Measurements from ENCODE around the gene RRAS2. TPM values are rescaled to one million over a fixed set of nuclear protein-coding genes. Genes with fewer than 3 reads are reported as not detected.
A peak's percentile ranks its signal among the peaks of the same experiment; 100 is the strongest.

RRAS2 gene
- total RNA-seq, 1 donor from 2014 or later = 150 TPM

DNA sequence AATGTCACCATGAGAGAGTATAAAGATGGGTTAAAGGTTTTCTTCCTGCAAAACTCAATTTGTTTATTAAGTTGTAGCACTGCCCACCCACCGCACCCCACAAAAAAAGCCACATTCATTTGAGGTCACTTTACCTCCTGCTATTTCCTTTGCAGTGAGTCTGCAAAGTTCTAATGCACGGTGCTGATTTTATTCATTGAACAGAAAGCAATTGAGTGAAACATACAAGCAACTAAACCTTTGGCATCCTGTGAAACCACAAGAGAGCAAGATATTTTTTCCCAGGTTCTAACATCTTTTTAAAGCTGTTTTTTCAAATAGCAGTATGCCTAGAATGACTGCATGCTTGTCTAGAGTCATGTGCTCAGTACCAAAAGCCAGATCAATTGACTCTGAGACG, 39.0 kb downstream of the RRAS2 start:
- H3K9ac ChIP-seq (ENCODE audit: low read length) = no peak overlapping the region
- peak; percentile 74 for DNase-seq (ENCODE audit: low read depth)
- Mint-ChIP-seq H3K9me3 (ENCODE audit: unreplicated experiment) (no peaks in the 10 kb centered on the region), H3K27me3 (ENCODE audit: low read depth, unreplicated experiment) (no peaks in the 10 kb centered on the region), H3K4me1 (ENCODE audit: low read depth, unreplicated experiment) (peaks cover 40% of the 10 kb centered on the region), H3K36me3 (ENCODE audit: low read depth, unreplicated experiment) (no peaks in the 10 kb centered on the region), H3K4me3 (ENCODE audit: unreplicated experiment) (no peak overlapping the region), H3K27ac (ENCODE audit: unreplicated experiment) (peak overlapping the region; percentile 42)
- peak; percentile 9 for FAIRE-seq
- H2AFZ ChIP-seq (ENCODE audit: low read depth, low read length) = no peak overlapping the region
- H3K36me3 ChIP-seq (ENCODE audit: insufficient read depth, low read length) = no peaks in the 10 kb centered on the region
- no peak overlapping the region for H3K4me3 ChIP-seq (ENCODE audit: insufficient read depth, low read depth, low read length)
- TF ChIP-seq, protein P1, sequence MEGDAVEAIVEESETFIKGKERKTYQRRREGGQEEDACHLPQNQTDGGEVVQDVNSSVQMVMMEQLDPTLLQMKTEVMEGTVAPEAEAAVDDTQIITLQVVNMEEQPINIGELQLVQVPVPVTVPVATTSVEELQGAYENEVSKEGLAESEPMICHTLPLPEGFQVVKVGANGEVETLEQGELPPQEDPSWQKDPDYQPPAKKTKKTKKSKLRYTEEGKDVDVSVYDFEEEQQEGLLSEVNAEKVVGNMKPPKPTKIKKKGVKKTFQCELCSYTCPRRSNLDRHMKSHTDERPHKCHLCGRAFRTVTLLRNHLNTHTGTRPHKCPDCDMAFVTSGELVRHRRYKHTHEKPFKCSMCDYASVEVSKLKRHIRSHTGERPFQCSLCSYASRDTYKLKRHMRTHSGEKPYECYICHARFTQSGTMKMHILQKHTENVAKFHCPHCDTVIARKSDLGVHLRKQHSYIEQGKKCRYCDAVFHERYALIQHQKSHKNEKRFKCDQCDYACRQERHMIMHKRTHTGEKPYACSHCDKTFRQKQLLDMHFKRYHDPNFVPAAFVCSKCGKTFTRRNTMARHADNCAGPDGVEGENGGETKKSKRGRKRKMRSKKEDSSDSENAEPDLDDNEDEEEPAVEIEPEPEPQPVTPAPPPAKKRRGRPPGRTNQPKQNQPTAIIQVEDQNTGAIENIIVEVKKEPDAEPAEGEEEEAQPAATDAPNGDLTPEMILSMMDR (IDR thresholded peaks at IDR 0.05; ENCODE audit: insufficient read depth, low read depth, low read length) = no peak
- no peak for TF ChIP-seq EZH2 (IDR thresholded peaks at IDR 0.05; ENCODE audit: insufficient read depth, low read length)
- H3K4me1 ChIP-seq (ENCODE audit: insufficient read depth, low read length) = peaks cover 15% of the 10 kb centered on the region
- H3K79me2 ChIP-seq (ENCODE audit: insufficient read depth, low read length) = peaks cover 97% of the 10 kb centered on the region
- H3K9me3 ChIP-seq (ENCODE audit: insufficient read depth, low read depth, low read length) = no peaks in the 10 kb centered on the region
- H4K20me1 ChIP-seq (ENCODE audit: insufficient read depth, low read length) = peaks cover 79% of the 10 kb centered on the region
- no peak overlapping the region for H3K27ac ChIP-seq (ENCODE audit: low read depth, low read length)
- H3K4me2 ChIP-seq (ENCODE audit: low read length) = peak overlapping the region; percentile 52
- no peaks in the 10 kb centered on the region for H3K27me3 ChIP-seq (ENCODE audit: insufficient read depth, low read length)

DNA sequence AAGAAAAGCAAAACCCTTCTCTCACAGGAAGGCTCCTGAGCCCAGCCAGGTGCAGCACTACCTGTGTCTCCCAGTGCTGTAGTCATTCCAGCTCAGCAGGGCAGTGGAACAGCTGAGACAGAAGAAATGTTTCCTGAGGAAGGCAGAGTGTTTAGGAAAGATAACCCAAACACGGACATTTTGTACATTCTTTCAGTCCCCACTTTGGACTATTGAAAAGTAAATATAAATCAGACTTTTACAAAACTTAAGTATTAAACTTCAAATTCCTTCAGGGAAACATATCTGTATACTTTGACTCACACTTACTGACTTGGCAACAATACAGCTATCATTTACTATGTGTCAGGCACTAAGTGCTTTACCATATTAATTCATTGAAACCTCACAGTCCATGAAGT, 40.4 kb downstream of the RRAS2 start:
- H3K4me1 ChIP-seq (ENCODE audit: insufficient read depth, low read length) = peaks cover 16% of the 10 kb centered on the region
- DNase-seq (ENCODE audit: low read depth) = peak; percentile 48
- H3K36me3 Mint-ChIP-seq (ENCODE audit: low read depth, unreplicated experiment) = no peaks in the 10 kb centered on the region
- no peak overlapping the region for H3K4me3 Mint-ChIP-seq (ENCODE audit: unreplicated experiment)
- peak overlapping the region; percentile 83 for H3K27ac Mint-ChIP-seq (ENCODE audit: unreplicated experiment)
- TF ChIP-seq, protein P1 (IDR thresholded peaks at IDR 0.05; ENCODE audit: insufficient read depth, low read depth, low read length) = no peak
- TF ChIP-seq EZH2 (IDR thresholded peaks at IDR 0.05; ENCODE audit: insufficient read depth, low read length) = no peak
- H3K4me2 ChIP-seq (ENCODE audit: low read length) = no peak overlapping the region
- FAIRE-seq = no peak
- peaks cover 30% of the 10 kb centered on the region for H3K4me1 Mint-ChIP-seq (ENCODE audit: low read depth, unreplicated experiment)
- H3K36me3 ChIP-seq (ENCODE audit: insufficient read depth, low read length) = no peaks in the 10 kb centered on the region
- no peak overlapping the region for H2AFZ ChIP-seq (ENCODE audit: low read depth, low read length)
- H3K27me3 ChIP-seq (ENCODE audit: insufficient read depth, low read length) = no peaks in the 10 kb centered on the region
- peaks cover 77% of the 10 kb centered on the region for H4K20me1 ChIP-seq (ENCODE audit: insufficient read depth, low read length)
- H3K27me3 Mint-ChIP-seq (ENCODE audit: low read depth, unreplicated experiment) = no peaks in the 10 kb centered on the region
- peaks cover 96% of the 10 kb centered on the region for H3K79me2 ChIP-seq (ENCODE audit: insufficient read depth, low read length)
- no peak overlapping the region for H3K4me3 ChIP-seq (ENCODE audit: insufficient read depth, low read depth, low read length)
- H3K27ac ChIP-seq (ENCODE audit: low read depth, low read length) = no peak overlapping the region
- no peaks in the 10 kb centered on the region for H3K9me3 ChIP-seq (ENCODE audit: insufficient read depth, low read depth, low read length)
- no peak overlapping the region for H3K9ac ChIP-seq (ENCODE audit: low read length)
- H3K9me3 Mint-ChIP-seq (ENCODE audit: unreplicated experiment) = no peaks in the 10 kb centered on the region

DNA sequence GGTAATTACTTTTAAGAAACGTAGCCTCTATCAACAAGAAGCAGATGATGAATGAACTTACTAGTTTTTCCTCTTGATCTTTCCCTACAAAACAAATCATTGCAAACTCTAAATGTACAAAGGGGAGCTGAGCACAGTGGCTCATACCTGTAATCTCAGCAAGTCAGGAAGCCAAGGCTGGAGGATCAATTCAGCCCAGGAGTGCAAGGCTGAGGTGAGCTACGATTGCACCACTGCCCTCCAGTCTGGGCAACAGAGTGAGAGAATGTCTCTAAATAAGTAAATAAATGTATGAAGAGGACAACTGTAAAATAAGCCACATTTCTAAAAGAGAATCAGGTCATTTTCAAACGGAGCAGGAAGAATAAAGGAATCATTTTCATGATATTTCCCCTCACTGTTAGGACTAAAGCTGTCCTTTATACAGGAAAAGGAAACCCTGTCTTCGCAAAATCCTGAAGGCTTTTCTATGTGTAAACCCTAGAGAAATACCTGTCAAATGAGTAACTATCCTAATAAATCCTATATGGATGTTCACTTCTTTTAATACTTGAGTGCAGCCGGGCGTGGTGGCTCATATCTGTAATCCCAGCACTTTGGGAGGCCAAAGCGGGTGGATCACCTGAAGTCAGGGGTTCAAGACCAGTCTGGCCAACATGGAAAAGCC, 41.2 kb downstream of the RRAS2 start:
- H3K4me3 Mint-ChIP-seq (ENCODE audit: unreplicated experiment) = no peak overlapping the region
- no peaks in the 10 kb centered on the region for H3K9me3 Mint-ChIP-seq (ENCODE audit: unreplicated experiment)
- H3K27ac Mint-ChIP-seq (ENCODE audit: unreplicated experiment) = peak overlapping the region; percentile 78
- Histone ChIP-seq H3K9me3 (ENCODE audit: insufficient read depth, low read depth, low read length) (no peaks in the 10 kb centered on the region), H3K27ac (ENCODE audit: low read depth, low read length) (no peak overlapping the region), H3K36me3 (ENCODE audit: insufficient read depth, low read length) (no peaks in the 10 kb centered on the region), H3K4me1 (ENCODE audit: insufficient read depth, low read length) (peaks cover 23% of the 10 kb centered on the region), H3K79me2 (ENCODE audit: insufficient read depth, low read length) (peaks cover 95% of the 10 kb centered on the region), H3K4me2 (ENCODE audit: low read length) (no peak overlapping the region), H4K20me1 (ENCODE audit: insufficient read depth, low read length) (peaks cover 75% of the 10 kb centered on the region), H3K27me3 (ENCODE audit: insufficient read depth, low read length) (no peaks in the 10 kb centered on the region), H2AFZ (ENCODE audit: low read depth, low read length) (no peak overlapping the region), H3K9ac (ENCODE audit: low read length) (no peak overlapping the region), H3K4me3 (ENCODE audit: insufficient read depth, low read depth, low read length) (no peak overlapping the region)
- FAIRE-seq (no peak), DNase-seq (ENCODE audit: low read depth) (no peak)
- no peak for TF ChIP-seq EZH2 (IDR thresholded peaks at IDR 0.05; ENCODE audit: insufficient read depth, low read length)
- TF ChIP-seq, protein P1 (IDR thresholded peaks at IDR 0.05; ENCODE audit: insufficient read depth, low read depth, low read length) = no peak
- H3K4me1 Mint-ChIP-seq (ENCODE audit: low read depth, unreplicated experiment) = peaks cover 33% of the 10 kb centered on the region
- no peaks in the 10 kb centered on the region for H3K27me3 Mint-ChIP-seq (ENCODE audit: low read depth, unreplicated experiment)
- no peaks in the 10 kb centered on the region for H3K36me3 Mint-ChIP-seq (ENCODE audit: low read depth, unreplicated experiment)

Data from astrocyte (in vitro differentiated cells and primary cell).